AG20443 (cell line): Measurements from ENCODE around the gene CUTA.
A peak's percentile ranks its signal among the peaks of the same experiment; 100 is the strongest.

Source experiments
- DNase-seq: peaks from one replicate; pipeline ENCODE4 v3.0.0; 2012; ENCODE audit warnings: low spot score, mixed read lengths

Gene CUTA

DNA sequence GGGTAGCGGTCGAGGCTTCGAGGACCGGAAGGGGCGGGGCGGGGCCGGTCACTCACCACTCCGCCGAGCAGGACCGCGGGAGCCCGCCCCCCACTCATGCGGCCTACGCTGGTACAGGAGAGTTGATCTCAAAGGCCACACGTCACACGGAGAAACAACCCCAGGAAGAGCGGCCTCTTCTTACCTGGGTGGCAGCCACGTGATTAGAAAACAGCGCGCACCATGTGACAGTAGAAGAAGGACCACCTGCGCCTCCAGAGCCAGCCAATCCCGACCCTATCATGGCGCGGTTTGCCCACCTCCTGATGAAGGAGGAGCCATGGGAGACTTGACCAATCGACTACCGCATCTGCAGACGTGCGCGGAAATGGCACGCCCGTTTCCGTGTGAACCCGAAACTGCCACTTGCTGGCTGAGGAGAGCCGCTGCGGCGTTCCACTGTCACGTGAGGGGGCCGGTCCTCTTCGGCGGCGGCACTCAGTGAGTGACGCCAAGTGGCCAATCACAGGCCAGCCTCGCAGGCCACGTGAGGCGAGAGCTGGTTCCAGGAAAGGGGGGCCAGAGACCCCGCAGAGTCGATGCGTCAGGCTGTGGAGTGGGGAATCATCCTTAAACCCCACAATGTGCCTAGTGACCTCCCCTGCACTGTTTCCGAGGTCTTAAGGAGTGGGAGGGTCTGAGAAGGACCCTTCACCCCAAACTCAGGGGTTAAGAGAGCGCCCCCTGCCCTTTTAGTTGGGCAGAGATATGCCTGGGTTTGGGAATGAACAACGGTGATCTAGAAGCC is at the start of gene CUTA:
TSS of gene CUTA (minus strand) at position 205 of the 787 bp plus-strand sequence. CDS start at position 98, 107 bp downstream.
- peak; percentile 96 for DNase-seq

DNA sequence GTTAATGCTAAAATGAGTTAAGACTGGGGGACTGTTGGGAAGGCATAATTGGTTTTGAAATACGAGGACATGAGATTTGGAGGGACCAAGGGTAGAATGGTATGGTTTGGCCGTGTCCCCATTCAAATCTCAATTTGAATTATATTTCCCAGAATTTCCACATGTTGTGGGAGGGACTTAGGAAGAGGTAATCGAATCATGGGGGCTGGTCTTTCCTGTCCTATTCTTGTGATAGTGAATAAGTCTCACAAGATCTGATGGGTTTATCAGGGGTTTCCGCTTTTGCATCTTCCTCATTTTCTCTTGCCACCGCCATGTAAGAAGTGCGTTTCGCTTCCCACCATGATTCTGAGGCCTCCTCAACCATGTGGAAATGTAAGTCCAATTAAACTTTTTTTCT is 49.2 kb upstream of the CUTA start:
- no peak for DNase-seq

DNA sequence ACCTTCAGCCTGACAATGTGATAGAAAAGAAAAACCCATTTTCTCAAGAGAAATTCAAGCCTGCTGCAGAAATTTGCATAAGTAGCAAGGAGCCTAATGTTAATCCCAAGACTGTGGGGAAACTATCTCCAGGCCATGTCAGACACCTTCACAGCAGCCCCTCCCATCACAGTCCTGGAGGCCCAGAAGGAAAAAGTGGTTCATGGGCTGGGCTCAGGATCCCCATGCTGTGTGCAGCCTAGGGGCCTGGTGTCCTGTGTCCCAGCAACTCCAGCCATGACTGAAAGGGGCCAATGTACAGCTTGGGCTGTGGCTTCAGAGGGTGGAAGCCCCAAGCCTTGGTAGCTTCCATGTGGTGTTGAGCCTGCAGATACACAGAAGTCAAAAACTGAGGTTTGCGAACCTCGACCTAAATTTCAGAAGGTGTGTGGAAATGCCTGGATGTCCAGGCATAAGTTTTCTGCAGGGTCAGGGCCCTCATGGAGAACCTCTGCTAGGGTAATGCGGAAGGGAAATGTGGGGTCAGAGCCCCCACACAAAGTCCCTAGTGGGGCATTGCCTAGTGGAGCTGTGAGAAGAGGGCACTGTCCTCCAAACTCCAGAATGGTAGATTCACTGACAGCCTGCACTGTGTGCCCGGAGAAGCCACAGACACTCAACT is 48.3 kb upstream of the CUTA start:
- no peak for DNase-seq

GRCh38 chr6:33459226-33459625 is 41.3 kb upstream of the CUTA start:
- no peak for DNase-seq

DNA sequence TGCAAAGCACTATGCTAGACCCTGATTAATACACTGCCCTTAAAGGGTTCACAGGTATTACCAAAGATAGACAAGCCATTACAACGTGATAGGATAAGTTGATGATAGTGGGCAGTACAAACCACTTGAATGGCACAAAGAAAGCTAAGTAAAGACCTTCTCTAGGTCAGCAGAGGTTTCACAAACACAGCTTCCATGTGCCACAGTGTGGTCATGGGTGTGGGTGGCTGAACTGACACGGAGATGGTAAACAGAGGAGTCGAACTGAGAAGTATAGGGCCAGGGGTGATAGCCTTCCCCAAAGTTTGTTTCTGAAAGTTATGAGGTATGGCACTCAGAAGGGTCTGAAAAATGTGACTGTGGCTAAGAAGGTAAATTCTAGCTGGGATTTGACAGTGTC is 40.8 kb upstream of the CUTA start:
- no peak for DNase-seq

GRCh38 chr6:33456156-33456555 is 38.2 kb upstream of the CUTA start:
- no peak for DNase-seq

GRCh38 chr6:33455051-33455450 is 37.1 kb upstream of the CUTA start:
- no peak for DNase-seq

- peak; percentile 99 for DNase-seq
Observed at GRCh38 chr6:33454009-33454946, 36.4 kb upstream of the CUTA start, which contains the start of gene ZBTB9. ZBTB9 (plus strand) TSS chr6:33454576; CDS start chr6:33455101, 525 bp downstream.

DNA sequence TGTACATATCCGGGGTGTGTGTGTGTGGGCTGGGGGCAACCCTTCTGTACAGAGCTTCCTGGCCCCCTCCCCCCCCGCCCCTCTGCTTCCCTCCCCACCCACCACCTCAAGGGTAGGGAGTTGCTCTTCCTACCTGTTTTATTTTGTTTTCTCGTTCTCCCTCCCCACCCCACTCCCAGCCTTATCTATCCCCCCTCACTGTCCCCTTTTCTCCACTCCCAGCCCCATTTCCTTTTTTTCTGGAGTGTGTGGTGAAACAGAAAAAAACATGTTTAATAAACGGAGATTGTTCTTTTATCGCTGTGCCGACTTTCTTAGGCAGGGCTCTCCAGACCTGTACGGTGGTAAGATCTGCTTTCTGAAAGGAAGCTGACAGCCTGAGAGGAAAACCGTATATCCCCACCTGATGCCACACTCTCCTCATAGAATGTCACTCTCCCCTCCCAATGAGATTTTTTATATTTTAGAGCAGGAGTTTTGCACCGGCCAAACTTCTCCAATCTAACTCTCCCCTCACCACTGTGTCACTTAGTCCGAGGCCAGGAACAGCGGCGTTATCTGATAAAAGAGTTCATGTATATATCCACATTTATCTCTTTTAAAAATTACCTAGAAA is 35.6 kb upstream of the CUTA start:
- no peak for DNase-seq

DNA sequence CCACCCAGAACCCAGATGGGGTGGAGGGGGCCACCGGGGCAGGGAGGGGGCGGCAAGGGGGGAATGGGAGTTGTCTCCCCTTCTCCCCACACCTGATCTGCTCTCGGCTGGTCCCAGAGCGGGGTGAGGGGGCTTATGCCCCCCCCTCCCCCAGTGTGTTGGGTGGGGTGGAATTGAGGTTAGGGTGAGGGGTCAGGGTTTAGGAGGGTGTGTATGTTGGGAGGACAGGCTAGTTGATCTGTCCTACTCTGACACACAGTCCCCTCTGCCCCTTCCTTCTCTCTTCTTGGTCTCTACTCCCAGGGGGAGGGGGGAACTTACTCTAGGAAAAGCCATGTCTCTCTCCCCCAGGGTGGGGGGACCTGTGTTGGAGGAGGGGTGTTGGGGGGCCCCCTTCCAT is 34.6 kb upstream of the CUTA start:
- DNase-seq: no peak

DNA sequence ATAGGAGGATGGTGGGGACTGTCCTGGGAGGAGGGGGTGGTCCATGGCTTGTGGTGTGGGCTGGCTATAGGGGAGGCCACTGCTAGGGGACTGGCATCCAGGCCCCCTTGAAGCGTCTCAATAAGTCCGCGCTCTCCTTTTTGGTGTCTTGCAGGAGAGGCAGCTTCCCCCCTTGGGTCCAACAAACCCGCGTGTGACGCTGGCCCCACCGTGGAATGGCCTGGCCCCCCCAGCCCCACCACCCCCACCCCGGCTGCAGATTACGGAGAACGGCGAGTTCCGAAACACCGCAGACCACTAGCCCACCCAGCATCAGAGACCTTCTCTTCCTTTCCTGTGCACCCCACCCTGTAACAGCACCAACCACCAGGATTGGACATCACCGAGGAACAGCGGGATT is 33.7 kb upstream of the CUTA start:
- no peak for DNase-seq

GRCh38 chr6:33450434-33450833 is 32.5 kb upstream of the CUTA start:
- DNase-seq: no peak

DNA sequence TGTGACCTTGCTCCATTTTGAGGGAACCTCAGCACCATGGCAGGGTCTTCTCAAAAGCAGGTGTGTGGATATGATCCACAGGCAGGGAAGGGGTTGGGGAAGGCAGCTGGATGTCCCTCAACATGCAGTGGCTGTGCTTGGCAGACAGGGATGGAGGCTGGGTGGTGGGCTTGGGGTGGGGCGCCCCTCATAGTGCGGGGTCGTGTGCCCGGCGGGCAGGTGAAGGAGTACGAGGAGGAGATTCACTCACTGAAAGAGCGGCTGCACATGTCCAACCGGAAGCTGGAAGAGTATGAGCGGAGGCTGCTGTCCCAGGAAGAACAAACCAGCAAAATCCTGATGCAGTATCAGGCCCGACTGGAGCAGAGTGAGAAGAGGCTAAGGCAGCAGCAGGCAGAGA is 28.4 kb upstream of the CUTA start:
- DNase-seq: no peak

GRCh38 chr6:33445119-33445603 is 27.3 kb upstream of the CUTA start:
- no peak for DNase-seq

DNA sequence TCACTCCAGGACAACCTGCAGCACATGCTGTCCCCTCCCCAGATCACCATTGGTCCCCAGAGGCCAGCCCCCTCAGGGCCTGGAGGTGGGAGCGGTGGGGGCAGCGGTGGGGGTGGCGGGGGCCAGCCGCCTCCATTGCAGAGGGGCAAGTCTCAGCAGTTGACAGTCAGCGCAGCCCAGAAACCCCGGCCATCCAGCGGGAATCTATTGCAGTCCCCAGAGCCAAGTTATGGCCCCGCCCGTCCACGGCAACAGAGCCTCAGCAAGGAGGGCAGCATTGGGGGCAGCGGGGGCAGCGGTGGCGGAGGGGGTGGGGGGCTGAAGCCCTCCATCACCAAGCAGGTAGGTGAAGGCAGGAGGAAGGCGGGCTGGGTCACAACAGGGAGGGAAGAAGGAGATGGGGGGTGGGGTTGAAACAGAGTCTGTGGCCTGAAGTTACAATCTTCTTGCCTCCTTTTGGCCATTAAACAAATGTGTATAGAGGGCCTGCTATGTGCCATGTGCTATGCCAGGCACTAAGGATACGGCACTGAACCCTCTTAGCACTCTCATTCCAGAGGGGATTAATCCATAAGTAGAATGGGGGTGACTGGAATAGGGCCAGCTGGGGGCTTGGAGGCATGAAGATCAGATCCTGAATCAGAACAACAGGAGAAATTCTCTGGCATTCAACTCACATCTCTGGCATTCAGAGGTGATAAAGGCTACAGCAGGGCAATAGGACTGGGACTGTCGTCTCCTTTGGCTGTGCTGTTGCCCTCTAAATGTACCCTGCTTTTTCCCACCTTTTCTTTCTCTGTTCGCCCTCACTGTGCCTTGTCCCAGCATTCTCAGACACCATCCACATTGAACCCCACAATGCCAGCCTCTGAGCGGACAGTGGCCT is 26.0 kb upstream of the CUTA start:
- peak; percentile 7 for DNase-seq

- DNase-seq: no peak
Observed at GRCh38 chr6:33443025-33443424, 25.1 kb upstream of the CUTA start.

GRCh38 chr6:33442283-33442682 is 24.4 kb upstream of the CUTA start:
- DNase-seq: peak; percentile 4

DNA sequence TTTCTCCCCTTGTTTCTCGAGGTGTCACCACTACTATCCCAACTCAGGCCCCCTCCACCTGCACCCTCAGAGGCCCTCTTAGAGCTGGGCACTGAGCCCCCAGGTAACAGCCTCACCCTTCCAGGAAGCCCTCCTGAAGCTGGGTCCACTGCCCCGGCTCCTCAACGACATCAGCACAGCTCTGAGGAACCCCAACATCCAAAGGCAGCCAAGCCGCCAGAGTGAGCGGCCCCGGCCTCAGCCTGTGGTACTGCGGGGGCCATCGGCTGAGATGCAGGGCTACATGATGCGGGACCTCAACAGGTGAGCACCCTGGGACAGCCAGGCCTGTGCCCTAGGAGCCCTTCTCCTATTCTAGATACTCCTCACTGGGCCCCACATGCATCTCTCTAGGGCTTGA is 23.6 kb upstream of the CUTA start:
- peak; percentile 4 for DNase-seq

DNA sequence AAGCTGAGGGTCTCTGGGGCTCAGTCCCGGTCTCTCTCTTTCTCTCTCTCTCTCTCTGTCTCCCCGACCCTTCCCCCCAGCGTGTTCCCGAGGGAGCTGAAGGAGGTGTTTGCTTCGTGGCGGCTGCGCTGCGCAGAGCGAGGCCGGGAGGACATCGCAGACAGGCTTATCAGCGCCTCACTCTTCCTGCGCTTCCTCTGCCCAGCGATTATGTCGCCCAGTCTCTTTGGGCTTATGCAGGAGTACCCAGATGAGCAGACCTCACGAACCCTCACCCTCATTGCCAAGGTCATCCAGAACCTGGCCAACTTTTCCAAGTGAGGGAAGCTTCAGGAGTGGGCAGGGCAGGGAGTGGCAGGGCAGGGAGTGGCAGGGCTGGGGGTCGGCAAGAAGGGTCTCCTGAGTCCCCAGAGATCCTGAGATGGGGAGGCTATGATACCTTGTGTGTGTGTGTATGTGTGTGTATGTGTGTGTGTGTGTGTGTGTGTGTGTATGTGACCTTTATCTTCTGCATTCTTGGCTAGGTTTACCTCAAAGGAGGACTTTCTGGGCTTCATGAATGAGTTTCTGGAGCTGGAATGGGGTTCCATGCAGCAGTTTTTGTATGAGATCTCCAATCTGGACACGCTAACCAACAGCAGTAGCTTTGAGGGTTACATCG is 22.9 kb upstream of the CUTA start:
- no peak for DNase-seq

DNA sequence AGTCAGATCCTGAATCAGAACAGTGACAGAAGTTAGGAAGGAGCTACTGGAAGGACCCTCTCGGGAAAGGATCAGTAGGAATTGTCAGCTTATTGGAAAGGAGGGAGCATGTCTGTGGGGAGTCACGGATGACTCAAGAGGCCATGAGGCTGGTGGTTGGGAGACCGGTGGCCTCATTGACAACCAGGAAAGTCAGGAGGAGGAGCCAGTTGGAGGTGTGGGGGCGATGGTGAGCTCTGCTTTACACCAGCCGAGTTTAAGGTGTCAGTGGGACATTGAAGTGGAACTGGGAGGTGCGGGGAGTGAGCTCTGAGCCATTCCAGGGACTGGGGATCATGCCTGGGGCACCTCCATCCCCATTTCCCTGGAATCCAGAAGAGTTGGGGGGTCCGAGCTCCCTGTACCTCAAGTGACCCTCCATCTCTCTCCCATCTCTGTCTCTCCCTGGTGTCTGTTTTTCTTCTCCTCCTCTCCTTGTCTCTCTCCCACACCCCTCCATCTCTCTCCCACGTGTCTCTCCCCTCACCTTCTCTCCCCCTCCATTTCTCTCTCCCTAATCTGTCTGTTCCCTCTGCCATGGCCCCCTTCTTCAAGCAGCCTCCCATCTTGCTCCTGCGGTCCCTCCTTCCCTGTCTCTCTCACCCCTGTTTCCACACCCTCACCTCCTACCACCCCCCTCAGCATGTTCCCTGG is 22.2 kb upstream of the CUTA start:
- DNase-seq: no peak
